ENCODE measurements around the gene TMEM250.

Gene TMEM250

GRCh38 chr9:136131629-136132511 is 13.2 kb upstream of the TMEM250 start:
- DNase-seq = no peak

- no peak for DNase-seq
These were observed 10.5 kb upstream of the TMEM250 start for GRCh38 chr9:136129176-136129575.

DNA sequence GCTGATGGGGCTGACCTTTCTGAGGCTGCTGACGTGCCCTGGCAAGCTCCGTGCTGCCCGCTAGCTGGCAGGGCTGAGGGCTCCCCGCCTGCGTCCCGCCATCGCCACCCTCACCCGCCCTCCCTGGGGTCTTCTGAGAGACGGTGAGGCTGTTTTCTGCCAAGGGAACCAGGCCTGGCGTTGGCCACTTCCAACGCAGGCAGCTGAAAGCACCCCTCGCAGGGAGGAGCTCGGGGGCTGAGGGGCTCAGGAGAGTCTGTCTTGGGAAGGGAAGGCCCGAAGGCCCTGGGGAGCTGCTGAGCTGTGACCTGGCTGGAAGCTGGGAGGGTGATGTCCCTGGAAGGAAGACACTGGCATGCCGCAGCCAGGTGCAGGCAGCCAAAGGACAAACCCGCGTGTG is 9.8 kb upstream of the TMEM250 start:
- DNase-seq = no peak

- no peak for DNase-seq
These were observed 8.6 kb upstream of the TMEM250 start for GRCh38 chr9:136127313-136127712.

DNA sequence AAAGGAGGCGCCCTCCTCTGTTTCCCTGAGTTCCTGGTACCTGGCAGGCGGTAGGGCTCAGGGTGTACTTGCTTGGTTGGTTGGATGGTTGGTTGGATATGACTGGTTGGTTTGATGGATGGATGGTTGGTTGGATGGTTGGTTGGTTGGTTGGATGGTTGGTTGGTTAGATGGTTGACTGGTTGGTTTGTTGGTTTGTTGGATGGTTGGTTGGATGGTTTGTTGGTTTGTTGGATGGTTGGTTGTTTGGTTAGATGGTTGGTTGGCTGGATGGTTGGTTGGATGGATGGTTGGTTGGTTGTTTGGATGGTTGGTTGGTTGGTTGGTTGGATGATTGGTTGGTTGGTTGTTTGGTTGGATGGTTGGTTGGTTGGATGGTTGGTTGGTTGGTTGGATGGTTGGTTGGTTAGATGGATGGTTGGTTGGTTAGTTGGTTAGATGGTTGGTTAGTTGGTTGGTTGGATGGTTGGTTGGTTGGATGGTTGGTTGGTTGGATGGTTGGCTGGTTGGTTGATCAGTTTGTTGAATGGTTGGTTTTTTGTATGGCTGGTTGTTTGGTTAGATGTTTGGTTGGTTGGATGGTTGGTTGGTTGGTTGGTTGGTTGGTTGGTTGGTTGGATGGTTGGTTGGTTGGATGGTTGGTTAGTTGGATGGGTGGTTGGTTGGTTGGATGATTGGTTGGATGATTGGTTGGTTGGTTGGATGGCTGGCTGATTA is 6.5 kb upstream of the TMEM250 start:
- DNase-seq = no peak

- DNase-seq = no peak
These were observed 4.0 kb upstream of the TMEM250 start for GRCh38 chr9:136122425-136123383.

- DNase-seq = no peak
These were observed 3.1 kb upstream of the TMEM250 start for GRCh38 chr9:136121801-136122200.

DNA sequence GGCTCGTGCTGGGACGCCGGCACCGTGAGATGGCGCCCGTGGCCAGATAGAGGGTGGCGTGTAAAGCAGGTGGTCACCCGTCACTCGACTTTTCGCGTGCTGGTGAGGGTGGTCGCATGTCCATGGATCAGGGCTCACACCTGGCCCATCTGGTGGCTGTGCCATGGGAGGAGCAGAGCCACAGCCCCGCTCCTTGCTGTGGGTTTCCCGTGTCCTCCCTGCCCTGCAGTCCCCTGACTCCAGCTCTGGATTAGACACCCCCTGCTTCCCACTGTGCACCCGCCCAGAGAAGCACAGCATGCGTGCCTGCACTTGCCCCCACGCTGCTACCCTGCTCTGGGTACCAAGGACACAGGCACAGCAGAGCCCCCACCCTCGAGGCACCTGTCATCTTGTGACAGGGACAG is 1.8 kb upstream of the TMEM250 start:
- no peak for DNase-seq

- DNase-seq = no peak
These were observed 1.3 kb upstream of the TMEM250 start for GRCh38 chr9:136119883-136120393.

DNA sequence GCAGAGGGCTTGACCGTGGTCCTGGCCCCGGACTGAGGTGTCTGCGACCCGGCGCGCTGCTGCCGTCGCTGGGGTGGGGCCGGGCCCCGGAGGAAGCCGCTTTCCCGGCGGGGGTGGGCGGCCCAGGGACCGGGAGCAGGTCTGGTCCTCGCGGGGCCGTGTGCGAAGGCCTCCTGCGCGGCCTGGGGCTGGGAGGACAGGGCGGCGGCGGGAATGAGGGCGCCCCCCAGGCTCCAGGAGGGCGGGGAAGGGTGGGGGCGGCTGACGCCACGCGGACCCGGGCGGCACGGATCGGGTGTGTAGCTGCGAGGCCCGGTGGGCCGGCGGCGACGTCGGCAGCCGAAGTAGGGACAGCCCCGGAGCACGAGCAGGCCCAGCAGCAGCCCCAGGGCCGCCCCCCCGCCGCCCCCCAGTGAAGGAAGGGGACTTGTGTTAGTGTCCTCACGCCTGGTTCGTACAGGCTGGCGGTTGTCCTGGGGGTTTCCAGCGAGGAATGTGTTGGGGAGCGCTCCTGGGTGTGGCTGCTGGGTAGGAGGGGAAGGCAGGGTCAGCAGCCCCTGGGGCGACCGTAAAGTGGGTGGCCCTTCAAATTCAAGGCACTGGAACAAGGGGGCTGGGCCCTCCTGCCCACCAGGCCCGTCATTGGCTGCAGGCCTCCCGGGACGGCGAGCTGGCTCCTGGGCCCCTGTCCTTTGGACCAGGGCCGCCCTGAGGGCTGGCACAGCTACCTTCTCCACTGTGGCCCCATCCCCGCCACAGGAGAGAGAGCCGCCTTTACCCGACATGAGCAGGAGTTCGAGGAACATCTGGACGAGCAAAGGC is 597 bp upstream of the TMEM250 start:
- DNase-seq = no peak

DNA sequence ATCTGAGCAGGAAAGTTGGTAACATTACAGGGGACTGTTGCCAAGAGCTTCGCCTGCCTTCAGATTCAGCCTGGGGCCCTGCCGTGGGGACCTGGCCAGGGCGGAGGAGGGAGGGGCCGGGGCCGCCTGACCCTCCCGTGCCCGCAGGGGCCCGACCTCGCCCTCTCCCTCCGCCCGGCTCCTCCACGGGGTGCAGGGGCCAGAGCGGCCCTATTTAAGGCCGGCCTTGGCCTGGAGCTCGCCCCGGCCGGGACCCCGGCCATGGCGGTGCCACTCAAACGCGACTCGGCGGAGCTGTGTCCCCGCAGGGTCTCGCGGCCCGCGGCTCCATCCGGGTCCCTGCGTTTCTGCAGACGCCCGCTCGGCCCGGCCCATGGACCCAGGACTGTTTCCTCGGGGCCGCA is 757 bp downstream of the TMEM250 start:
- no peak for DNase-seq

- no peak for DNase-seq
These were observed 1.3 kb downstream of the TMEM250 start for GRCh38 chr9:136117291-136117915.

GRCh38 chr9:136116360-136117098 is 2.1 kb downstream of the TMEM250 start:
- no peak for DNase-seq

GRCh38 chr9:136115641-136116359 is 2.9 kb downstream of the TMEM250 start:
- DNase-seq = no peak

DNA sequence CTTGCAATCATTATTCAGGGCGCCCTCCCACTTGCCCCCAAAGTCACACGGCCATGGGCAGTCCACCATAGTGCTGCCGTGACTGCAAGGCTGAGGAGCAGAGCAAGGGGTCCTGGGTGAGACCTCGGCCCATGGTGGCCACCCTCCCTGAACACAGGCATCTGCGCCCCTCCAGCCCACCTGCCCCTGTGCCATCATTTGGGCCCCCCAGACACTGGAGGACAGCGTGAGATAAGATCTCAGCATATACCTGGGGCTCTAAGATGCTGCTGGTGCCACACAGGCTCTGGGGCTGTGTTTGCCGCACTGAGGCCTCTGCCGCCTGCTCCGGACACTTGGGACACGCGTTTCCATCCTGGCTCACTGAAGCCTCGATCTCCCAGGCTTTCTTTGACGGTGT is 3.5 kb downstream of the TMEM250 start:
- no peak for DNase-seq

DNA sequence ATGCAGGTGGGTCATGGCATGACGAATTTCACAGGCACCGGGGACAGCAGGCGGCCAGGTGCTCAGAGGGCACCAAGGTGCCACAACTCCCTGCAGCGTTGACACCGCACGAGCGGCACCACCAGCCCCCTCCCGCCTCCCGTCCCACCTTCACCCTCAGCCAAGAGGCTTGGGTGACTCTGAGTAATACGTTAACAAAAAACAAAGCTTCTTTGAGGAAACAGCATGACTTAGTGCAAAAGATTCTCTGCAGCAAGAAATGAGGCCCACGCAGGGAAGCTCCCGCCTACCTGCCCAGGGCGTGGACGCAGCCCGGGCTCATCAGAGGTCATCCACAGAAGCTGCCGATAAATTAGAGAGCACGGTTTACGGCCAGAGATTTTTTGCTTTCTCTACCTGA is 4.1 kb downstream of the TMEM250 start:
- DNase-seq = no peak

DNA sequence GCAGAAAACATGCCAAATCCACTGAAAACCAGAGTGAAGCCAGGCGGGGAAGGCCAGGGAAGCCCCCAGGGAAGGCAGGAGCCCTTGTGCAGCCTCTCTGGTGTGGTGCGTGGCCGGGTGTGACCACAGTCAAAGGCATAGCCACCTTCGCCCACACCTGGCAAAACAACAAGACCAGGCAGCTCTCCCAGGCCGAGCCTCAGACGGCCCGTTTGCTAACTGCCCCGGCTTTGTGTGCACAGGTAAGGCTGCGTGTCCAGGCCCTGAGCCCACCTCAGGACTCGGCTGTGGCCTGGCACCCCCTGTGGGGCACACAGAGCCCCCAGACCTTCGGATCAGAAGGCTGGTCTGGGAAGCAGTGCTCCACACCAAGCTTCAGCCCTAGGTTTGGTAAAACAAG is 6.1 kb downstream of the TMEM250 start:
- no peak for DNase-seq

GRCh38 chr9:136111910-136112309 is 6.8 kb downstream of the TMEM250 start:
- no peak for DNase-seq

DNA sequence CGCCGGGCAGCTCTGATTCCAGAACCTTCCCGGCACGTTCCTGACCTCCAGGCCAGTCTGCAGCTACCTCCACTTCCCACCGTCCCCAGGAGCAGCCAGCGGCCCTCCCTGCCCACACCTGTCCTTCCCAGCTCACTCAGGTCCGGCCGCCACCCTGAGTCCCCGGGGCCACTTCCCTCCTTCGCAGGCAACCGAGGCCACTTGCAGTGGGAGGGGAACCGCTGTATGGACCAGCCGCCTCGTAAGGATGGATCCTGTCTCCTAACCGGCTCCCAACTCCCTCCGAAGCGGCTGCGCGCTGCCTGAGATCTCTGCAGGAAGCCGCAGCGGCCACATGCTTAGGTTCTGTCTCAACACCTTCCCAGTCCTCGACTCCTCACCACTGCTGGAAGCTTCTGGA is 7.5 kb downstream of the TMEM250 start:
- no peak for DNase-seq

Data from SHP77 treated with DMSO at 0.1 percent for 48 hours (cell line).